IPS-18a (cell line): ENCODE data around the gene NFX1.

ENCODE experiments used
- H3K27ac ChIP-seq: one replicate; pipeline ENCODE4 v1.5.1; 2013; ENCODE audit warnings: low read length
- H3K27me3 ChIP-seq: one replicate; pipeline ENCODE4 v1.6.1; 2013; ENCODE audit warnings: mild to moderate bottlenecking, low read length; ENCODE audit not compliant: control insufficient read depth, insufficient read depth
- H3K36me3 ChIP-seq: one replicate; pipeline ENCODE4 v1.6.1; 2013; ENCODE audit warnings: low read depth, low read length; ENCODE audit not compliant: control insufficient read depth
- H3K4me1 ChIP-seq: one replicate; pipeline ENCODE4 v1.6.1; 2013; ENCODE audit warnings: low read depth, low read length; ENCODE audit not compliant: control insufficient read depth
- H3K4me3 ChIP-seq: one replicate; pipeline ENCODE4 v1.5.1; 2013; ENCODE audit warnings: low read length
- H3K9ac ChIP-seq: one replicate; pipeline ENCODE4 v1.6.1; 2013; ENCODE audit warnings: mild to moderate bottlenecking, low read length, moderate library complexity
- H3K9me3 ChIP-seq: one replicate; pipeline ENCODE4 v1.6.1; 2013; ENCODE audit warnings: low read depth, low read length; ENCODE audit not compliant: control insufficient read depth

Gene NFX1

GRCh38 chr9:33415501-33416038 is 125.3 kb downstream of the NFX1 start:
- Histone ChIP-seq H3K9ac (no peak overlapping the region), H3K36me3 (no peaks in the 10 kb centered on the region), H3K9me3 (no peaks in the 10 kb centered on the region), H3K4me3 (no peak overlapping the region), H3K4me1 (peaks cover 3% of the 10 kb centered on the region), H3K27me3 (no peaks in the 10 kb centered on the region), H3K27ac (no peak overlapping the region)

- H3K9me3 ChIP-seq = no peaks in the 10 kb centered on the region
- no peaks in the 10 kb centered on the region for H3K27me3 ChIP-seq
- H3K27ac ChIP-seq = no peak overlapping the region
- no peak overlapping the region for H3K4me3 ChIP-seq
- no peak overlapping the region for H3K9ac ChIP-seq
- H3K4me1 ChIP-seq = peaks cover 3% of the 10 kb centered on the region
- no peaks in the 10 kb centered on the region for H3K36me3 ChIP-seq
These were observed 126.7 kb downstream of the NFX1 start for GRCh38 chr9:33416996-33417395.

GRCh38 chr9:33418090-33418489 is 127.8 kb downstream of the NFX1 start:
- H3K36me3 ChIP-seq = no peaks in the 10 kb centered on the region
- peaks cover 3% of the 10 kb centered on the region for H3K4me1 ChIP-seq
- no peak overlapping the region for H3K27ac ChIP-seq
- no peak overlapping the region for H3K9ac ChIP-seq
- H3K9me3 ChIP-seq = no peaks in the 10 kb centered on the region
- H3K27me3 ChIP-seq = no peaks in the 10 kb centered on the region
- H3K4me3 ChIP-seq = no peak overlapping the region

- Histone ChIP-seq H3K36me3 (no peaks in the 10 kb centered on the region), H3K27ac (no peak overlapping the region), H3K4me3 (no peak overlapping the region), H3K4me1 (peaks cover 3% of the 10 kb centered on the region), H3K9me3 (no peaks in the 10 kb centered on the region), H3K27me3 (no peaks in the 10 kb centered on the region), H3K9ac (no peak overlapping the region)
These were observed 129.5 kb downstream of the NFX1 start for GRCh38 chr9:33419708-33420303.
